Measurements from ENCODE around the gene SPEM3. TPM values are rescaled to one million over a fixed set of nuclear protein-coding genes. Genes with fewer than 3 reads are reported as not detected.

SPEM3 gene
- total RNA-seq, 1 donor from 2014 or later, result not detected

- no peak for DNase-seq (ENCODE audit: low spot score)
- intact Hi-C loops (cut with DNase I), result loop anchor here (5.0 kb wide), 1 partner anchor 444 kb away; no protein-coding TSS in a partner anchor
These were observed 25.5 kb upstream of the SPEM3 start for GRCh38 chr17:7403043-7403726.

GRCh38 chr17:7403727-7403976 lies 25.0 kb upstream of the SPEM3 start:
- intact Hi-C loops (cut with DNase I), result loop anchor here (5.0 kb wide), 1 partner anchor 444 kb away; no protein-coding TSS in a partner anchor
- DNase-seq (ENCODE audit: low spot score), result no peak

GRCh38 chr17:7403977-7404736 lies 24.5 kb upstream of the SPEM3 start, which contains the start of gene TMEM256:
TMEM256 (minus strand) TSS chr17:7404097; CDS start chr17:7404084, 13 bp downstream.
- intact Hi-C loops (cut with DNase I), result loop anchor here (1.0 to 5.0 kb wide), 3 partner anchors 53 to 443 kb away; partner anchors contain the start of gene SENP3
- peak; percentile 99 for DNase-seq (ENCODE audit: low spot score)

GRCh38 chr17:7404737-7405349 lies 23.8 kb upstream of the SPEM3 start:
- intact Hi-C loops (cut with DNase I), result loop anchor here (1.0 to 5.0 kb wide), 3 partner anchors 54 to 442 kb away; partner anchors contain the start of gene SENP3
- DNase-seq (ENCODE audit: low spot score), result peak; percentile 81

GRCh38 chr17:7405350-7406234 lies 23.1 kb upstream of the SPEM3 start:
- DNase-seq (ENCODE audit: low spot score), result no peak
- intact Hi-C loops (cut with DNase I), result loop anchor here (2.0 kb wide), 1 partner anchor 55 kb away; no protein-coding TSS in a partner anchor

- intact Hi-C loops (cut with DNase I), result no loop called here
- no peak for DNase-seq (ENCODE audit: low spot score)
These were observed 22.3 kb upstream of the SPEM3 start for GRCh38 chr17:7406235-7406825.

- DNase-seq (ENCODE audit: low spot score), result no peak
- intact Hi-C loops (cut with DNase I), result no loop called here
These were observed 21.6 kb upstream of the SPEM3 start for GRCh38 chr17:7407082-7407481.

- intact Hi-C loops (cut with DNase I), result no loop called here
- DNase-seq (ENCODE audit: low spot score), result no peak
These were observed 21.0 kb upstream of the SPEM3 start, which contains the start of gene NLGN2 for GRCh38 chr17:7407485-7408251. NLGN2 (plus strand) TSS chr17:7407845; CDS start chr17:7408256, 411 bp downstream.

- no peak for DNase-seq (ENCODE audit: low spot score)
- intact Hi-C loops (cut with DNase I), result no loop called here
These were observed 20.4 kb upstream of the SPEM3 start for GRCh38 chr17:7408252-7408727.

GRCh38 chr17:7408863-7409262 lies 19.8 kb upstream of the SPEM3 start:
- DNase-seq (ENCODE audit: low spot score), result no peak
- intact Hi-C loops (cut with DNase I), result no loop called here

- DNase-seq (ENCODE audit: low spot score), result no peak
- intact Hi-C loops (cut with DNase I), result no loop called here
These were observed 18.9 kb upstream of the SPEM3 start for GRCh38 chr17:7409716-7410115.

GRCh38 chr17:7410634-7411426 lies 17.8 kb upstream of the SPEM3 start:
- no peak for DNase-seq (ENCODE audit: low spot score)
- intact Hi-C loops (cut with DNase I), result no loop called here

- intact Hi-C loops (cut with DNase I), result no loop called here
- no peak for DNase-seq (ENCODE audit: low spot score)
These were observed 17.3 kb upstream of the SPEM3 start for GRCh38 chr17:7411427-7411750.

GRCh38 chr17:7413346-7413985 lies 15.2 kb upstream of the SPEM3 start:
- intact Hi-C loops (cut with DNase I), result no loop called here
- DNase-seq (ENCODE audit: low spot score), result no peak

GRCh38 chr17:7414837-7415236 lies 13.8 kb upstream of the SPEM3 start:
- no peak for DNase-seq (ENCODE audit: low spot score)
- intact Hi-C loops (cut with DNase I), result no loop called here

GRCh38 chr17:7415784-7416183 lies 12.9 kb upstream of the SPEM3 start:
- DNase-seq (ENCODE audit: low spot score), result no peak

GRCh38 chr17:7416323-7416722 lies 12.3 kb upstream of the SPEM3 start:
- intact Hi-C loops (cut with DNase I), result no loop called here
- no peak for DNase-seq (ENCODE audit: low spot score)

More at GRCh38 chr17:7415784-7416183, 12.9 kb upstream of the SPEM3 start:
- intact Hi-C loops (cut with DNase I), result no loop called here
